CD4-positive, alpha-beta T cell treated with Interleukin-6 at 100 ng/mL for 8 hours (primary cell): ENCODE measurements around the gene CACNA1C.

Source experiments
- DNase-seq: peaks from one replicate; pipeline ENCODE4 v3.0.0-alpha.2; 2020; ENCODE audit warnings: mixed read lengths, low spot score

Gene CACNA1C

DNA sequence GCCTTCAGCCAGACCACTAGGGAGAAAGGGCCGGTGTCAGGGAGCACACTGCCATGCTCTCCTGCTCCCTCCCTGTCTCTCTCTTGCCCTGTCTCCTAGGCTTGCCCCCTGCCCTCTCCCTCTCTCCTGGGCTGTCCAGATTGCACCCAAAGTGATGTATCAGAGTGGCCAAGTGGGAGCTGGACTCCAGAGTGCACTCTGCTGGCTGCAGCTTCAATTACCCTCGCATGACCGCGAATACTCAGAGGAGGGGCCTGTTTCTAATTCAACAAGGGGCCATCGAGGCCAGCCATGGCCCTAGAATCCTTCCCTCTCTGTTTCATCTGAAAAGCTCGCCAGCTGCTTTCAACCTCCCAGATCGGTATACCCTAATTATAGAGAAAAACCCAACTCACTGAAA, 535.6 kb downstream of the CACNA1C start:
- DNase-seq, result no peak

DNA sequence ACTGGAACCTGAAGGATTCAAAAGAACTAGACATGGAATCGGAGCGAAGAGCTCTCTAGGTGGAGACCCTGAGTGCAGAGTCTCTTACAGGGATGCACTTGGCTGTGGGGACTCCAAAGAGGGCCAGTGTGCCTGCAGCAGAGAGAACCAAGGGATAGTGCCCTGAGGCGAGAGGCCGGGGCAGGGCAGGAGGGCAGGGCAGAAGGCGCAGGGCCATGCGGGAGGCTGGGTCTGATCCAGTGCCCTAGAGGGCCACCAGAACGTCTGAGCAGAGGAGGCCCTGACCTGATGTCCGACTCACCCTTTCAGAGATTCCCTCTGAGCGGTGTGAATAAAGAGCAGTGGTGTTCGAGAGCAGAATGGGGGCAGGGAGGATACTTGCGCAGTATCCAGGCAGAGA, 536.6 kb downstream of the CACNA1C start:
- no peak for DNase-seq

DNA sequence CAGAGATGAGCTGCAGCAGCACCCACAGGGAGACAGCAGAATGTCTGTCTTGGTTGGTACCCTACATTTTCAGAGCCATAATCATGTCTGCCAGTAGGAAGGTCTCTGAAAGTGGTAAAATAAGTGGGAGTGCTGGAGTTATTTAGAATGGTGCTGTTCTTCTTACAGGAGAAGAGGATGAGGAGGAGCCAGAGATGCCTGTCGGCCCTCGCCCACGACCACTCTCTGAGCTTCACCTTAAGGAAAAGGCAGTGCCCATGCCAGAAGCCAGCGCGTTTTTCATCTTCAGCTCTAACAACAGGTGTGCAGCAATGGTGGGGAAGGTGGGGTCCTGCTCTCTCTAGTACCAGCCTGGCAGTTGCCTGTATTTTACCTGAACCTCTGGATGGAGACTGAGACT, 540.3 kb downstream of the CACNA1C start:
- no peak for DNase-seq

DNA sequence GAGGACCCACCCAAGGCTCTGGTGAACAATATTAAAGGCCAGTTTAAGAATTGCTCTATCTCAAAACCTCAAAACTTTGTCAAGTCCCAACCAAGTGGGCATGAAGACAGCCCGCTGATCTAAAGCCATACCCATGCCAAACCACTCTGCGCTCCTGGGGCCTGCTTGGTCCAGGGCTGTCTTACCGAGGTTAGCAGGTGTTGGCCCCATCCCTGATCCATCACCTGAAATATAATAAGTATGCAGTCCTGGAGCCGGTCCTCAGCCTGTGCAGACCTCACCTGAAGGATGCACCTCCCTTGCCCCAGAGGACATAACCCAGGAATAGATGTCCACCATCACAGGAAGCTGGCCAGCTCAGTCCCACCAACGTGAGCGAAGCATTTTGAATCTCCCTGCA, 543.7 kb downstream of the CACNA1C start:
- no peak for DNase-seq

DNA sequence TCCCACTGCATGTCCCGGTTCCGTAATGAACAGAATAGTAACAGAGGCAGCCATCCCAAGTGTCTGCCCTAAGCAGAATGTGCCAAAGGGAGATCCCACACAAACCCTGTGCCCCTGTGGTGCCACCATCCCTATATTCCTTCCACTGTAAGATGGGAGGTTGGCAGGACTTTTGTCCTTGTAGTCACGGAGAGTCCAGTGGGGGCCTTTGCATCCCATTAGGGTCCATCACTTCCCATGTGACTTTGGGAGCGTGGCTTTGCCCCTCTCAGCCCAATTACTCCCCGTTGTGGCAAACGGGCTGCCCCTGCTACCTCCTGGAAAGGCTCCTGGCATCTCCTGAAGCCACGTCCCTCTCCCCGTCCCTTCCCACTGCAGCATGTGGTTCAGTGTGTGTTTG, 552.5 kb downstream of the CACNA1C start:
- no peak for DNase-seq

DNA sequence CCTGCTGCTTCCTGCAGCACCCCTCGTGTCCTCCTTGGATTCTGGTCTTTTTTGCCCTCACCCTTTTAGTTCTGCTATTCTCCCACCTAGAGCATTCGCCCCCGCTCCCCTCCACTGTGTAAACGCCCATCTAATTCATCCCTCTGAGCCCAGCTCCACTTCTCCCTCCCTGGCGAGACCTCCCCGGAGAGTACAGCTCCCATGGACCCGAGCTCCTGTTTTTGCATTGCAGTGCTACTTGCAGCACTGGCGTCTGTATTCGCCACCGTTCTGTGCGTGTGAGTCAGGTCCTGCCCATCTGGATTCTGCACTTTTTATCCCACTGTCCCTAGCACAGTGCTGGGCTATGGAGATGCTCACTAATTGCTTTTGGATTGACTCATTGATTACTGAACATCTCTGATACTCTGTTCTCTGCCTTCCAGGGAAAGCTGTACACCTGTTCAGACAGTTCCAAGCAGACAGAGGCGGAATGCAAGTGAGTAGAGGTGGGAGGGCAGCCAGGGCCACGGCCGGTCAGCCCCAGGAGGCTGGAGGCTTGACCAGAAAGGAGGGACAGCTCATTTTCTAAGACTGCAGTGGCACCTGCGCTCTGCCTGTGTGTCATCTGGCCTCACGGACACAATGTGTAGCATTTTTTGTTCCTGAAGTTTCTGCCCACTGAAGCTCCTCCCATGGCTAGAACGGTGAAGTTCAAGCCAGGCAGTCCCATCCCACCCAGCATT, 553.6 kb downstream of the CACNA1C start:
- DNase-seq, result no peak

DNA sequence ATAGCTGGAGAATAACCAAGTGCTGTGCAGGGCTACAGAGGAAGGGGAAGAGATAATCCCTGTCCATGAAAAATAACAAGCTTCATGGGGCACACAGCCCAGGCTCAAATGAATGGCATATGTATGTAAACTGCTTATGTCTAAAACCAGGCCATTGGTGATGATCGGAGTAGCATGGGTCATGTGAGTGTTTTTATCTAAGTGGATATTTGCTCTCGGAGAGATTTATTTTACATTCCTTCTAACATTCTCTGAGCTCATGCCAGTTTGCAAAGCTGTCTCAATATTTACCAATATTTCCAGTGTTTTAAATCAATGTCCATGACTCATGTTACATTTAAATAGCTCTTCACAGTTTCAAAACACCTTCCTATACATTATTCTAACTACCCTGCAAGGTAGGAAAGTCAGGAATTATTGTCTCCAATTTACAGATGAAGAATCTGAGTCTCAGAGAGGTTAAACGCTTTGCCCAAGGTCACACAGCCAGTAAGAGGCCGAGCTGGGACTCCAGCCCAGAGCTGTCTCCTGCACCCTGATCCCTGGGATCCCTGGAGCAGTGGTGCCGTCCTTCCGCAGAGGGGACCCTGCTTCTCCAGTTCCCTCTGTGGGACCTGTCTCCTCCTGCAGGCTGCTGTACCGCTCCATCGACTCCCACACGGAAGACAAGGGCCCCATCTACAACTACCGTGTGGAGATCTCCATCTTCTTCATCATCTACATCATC, 555.3 kb downstream of the CACNA1C start:
- no peak for DNase-seq

DNA sequence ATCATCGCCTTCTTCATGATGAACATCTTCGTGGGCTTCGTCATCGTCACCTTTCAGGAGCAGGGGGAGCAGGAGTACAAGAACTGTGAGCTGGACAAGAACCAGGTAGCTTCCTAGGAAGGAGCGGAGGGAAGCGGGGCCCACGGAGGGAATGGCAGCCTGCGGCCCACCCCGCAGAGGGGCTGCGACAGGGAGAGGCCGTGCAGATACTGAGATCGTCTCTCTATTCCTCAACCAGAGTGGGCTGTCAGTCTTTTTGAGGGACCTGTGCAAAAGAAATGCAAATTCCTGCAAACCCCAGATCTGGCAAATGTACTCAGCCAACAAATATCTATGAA, 555.8 kb downstream of the CACNA1C start:
- no peak for DNase-seq

DNA sequence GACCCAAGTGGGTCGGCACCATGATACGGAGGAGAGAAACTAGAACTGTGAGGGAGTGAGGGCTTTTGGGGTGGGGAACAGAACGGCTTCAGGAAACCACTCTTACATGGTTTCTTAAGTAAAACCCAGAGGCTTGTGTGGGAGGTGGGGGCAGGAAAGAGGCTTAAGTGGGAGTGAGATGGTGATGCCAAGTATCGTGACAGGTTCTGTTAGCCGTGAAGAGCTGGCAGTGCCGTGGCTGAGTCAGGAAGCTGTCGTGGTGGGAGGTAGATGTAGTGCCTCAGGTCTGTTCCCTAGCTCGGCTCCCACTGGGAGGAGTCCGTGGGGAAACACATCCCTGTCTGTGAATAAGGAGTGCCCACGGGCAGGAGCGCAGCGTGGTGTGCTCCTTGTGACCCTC, 556.2 kb downstream of the CACNA1C start:
- DNase-seq, result no peak

DNA sequence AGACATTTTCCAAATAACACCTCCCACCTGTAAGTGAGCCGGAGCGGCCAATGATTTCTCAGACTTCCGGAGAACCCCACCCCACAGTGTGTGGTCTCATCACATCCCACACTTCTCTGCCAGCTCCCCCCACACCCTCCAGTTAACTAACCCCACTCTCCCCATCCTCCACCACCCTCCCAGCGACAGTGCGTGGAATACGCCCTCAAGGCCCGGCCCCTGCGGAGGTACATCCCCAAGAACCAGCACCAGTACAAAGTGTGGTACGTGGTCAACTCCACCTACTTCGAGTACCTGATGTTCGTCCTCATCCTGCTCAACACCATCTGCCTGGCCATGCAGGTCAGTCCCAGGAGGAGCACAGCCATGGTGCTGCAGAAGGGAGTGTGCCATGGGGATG, 557.6 kb downstream of the CACNA1C start:
- DNase-seq, result no peak

DNA sequence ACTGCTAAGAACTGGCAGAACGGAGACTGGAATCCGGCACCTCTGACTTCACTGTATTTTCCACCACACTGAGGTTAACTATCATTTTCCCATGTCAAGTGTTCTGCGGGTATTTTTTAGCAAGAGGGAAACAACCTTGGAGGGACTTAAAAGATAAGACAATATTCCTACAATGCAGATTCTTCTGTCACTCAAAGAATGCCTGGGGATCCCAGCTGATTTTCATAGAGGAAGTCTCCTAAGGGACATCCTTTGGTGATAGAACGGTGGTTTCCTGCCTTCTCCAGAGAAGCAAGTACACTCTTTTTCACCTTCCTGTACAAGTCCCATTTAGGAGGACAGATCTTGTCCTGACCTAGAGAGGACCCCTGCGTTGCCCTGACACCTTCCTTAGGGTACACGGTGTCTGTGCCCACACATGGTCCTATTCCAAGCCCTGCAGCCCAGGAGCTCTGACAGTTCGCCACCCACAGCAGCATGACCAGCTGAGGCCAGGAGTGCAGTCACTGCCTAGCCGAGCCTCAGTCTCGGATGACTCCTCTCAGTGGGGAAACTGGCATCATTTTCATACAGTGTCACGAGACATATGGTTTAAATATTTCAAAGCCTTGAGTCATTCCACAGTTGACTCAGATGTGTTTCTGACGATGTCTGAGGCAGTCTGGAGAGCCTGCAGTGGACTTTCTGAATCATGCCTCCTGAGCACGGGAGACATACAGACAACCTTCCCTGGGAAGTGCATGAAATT, 560.7 kb downstream of the CACNA1C start:
- DNase-seq, result no peak

DNA sequence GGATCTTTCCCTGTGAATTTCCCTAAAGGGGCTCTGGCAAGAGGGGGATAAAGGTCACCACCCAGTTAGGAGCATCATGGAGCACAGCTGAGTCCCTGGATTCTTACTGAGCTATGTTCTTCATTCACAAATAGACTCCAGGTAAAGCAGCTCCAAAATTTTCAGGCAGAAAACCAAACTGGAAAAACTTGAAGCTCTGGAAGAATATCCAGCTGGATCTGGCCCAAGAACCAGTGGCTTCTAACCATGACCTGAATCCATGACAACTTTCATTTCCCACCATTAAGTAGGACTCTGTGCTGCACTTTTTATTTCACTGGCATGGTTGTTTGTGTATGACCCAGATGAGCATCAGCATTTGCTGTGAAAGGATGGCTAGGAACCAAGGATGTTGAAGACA, 561.6 kb downstream of the CACNA1C start:
- DNase-seq, result no peak

DNA sequence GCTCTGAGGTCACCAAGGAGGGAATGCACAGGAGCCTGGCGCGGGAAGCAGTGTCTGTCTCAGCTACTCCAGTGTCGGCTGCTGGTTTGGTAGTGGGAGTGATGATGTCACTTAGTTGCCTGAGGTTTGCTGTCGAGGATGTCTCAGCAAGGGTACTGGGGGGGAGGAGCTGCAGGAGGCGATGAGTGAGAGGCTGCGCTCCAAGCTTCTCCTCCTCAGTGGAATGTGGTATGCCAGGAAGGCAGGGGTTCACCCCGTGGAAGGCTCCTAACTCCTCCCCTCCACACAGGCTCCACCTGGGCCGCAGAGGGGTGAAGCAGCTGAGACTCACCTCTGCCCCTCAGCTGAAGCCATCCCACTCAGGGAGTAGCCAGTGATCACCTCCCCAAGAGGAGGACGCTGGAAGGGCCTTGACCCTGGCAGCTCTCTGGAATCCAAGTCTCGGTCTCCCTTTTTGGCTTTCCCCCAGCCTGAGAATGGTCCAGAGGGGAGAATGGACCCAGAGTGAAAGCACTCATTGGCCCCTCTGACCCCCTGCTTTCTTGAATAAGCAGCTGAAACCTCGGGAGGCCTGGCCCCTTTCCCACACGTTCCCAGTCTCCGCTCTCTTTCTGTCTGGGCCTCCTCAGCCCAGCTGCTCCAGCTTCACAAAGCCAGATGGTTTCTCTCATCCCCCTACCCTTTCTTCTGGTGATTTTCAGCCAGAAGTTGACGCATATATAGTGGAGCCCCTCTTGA, 563.0 kb downstream of the CACNA1C start:
- no peak for DNase-seq

DNA sequence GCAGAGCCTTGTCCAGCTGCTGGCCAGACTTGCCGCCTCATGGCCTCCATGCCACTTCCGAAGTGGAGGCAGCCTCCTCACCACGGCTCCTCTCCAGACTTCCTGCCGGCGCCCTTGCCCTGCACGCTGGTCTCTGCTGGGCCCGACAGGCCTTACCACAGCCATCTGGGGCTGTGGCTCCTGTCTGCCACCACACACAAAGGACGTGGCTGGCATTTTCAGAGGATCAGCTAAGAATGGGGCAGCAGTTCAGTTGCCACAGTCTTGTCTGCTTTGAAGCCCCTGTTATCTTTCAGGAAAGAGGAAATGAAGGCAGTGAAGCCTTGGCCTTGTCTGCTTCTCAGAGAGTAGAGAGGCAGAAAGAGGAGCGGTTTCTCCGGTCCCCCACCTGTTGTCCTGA, 564.0 kb downstream of the CACNA1C start:
- no peak for DNase-seq

DNA sequence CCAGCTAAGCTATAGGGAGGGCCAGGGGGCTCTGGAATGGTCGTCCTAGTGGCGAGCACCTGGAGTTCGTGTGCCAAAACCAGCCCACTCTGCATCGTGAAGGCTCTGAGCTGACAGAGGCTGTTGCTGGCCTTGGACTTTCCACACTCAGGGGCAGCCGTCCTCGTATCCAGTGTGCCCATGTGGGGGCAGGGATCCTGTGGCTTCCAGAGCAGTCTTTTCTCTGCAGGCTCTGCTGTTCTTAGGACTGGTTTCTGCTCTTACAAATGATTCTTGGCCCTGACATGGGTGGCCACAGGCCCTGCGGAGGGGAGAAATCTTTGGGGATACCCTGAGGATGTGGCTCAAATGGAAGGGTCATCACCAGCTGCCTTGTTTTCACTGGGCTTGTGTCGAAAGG, 564.6 kb downstream of the CACNA1C start:
- DNase-seq, result no peak

DNA sequence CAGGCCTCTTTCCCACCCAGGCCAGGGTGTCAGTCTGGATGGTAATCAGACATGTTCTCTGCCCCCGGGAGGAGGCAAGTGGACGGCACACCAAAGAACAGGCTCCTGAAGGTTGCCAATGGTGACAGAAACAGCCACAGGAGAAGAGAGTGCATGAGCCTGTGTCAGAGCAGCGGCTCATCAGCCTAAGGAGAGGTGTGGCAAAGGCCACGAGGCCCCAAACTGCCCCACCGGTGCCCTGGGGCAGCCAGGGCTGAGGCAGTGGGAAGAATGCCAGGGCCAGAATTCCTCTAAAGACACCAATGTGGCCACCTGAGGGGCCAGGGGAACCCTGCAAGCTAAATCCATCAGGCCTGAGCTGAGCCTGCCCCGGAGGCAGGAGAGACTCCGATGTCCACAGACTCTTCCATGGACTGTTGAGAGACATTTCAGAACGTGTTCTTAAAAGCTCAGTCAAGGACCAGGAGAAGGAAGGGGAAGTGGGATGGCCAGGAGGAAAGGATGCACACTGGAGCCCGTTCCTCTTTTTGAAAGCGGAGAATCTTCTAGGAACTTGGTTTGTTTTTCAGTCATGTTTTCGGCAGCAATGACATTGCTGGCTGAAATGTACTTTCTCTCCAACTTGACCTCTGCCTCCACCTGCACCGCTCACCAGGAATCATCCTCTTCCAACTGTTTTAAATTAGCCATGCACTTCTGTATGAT, 565.7 kb downstream of the CACNA1C start:
- DNase-seq, result no peak

DNA sequence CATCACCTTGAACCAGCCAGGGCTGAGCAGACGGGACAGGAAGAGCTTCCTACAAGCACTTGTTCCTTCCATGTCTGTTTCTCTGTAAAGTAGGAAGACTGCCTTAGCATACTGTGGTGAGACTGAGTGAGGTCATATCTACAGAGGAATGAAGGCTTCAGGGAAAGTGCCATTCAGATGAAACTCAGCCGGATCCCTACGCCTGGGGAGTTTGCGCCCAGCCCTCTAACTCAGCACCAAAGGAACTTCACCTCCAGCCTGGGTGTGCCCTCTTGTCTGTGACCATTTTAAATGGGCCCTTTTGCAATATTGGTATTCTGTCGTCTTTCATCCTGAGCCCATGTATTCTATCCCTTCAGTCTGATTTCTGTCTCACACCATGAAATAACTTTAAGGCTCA, 566.3 kb downstream of the CACNA1C start:
- no peak for DNase-seq

DNA sequence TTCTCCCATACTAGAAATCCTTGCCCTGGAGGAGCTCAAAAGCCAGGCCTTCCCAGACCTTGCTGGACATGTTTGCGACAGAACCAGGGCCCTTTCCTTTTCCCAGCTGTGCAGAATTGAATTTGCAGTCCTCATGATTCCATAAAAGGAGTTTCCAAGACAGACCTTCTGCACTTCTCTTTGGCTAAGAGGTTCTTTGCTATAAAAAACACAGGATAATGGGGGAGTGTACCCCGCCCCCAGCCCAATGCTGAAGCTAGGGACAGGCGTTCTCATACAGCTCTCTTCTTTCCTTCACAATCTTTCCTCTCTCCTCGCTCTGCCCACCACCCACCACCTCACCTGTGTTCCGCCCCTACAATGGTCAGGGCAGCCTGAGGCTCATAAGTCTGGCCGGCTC, 569.7 kb downstream of the CACNA1C start:
- DNase-seq, result no peak

DNA sequence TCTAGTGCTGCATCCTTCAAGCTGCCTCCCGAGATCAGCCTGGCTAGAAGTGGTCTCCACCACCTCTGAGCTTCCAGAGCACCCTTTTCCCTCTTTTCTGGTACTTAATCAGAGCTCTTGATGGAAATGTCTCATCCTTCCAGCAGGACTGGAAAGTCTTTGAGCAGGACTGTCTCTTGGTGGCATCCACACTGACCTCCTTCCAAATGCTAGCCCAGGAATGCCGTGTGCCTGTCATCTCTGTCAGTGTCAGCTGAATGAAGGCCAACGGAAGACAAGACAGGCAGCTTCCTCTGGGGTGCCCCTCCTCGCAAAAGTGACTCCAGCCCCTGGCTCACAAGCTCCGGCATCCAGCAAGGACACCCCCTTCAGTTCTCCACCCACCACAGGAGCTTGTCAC, 570.7 kb downstream of the CACNA1C start:
- no peak for DNase-seq

DNA sequence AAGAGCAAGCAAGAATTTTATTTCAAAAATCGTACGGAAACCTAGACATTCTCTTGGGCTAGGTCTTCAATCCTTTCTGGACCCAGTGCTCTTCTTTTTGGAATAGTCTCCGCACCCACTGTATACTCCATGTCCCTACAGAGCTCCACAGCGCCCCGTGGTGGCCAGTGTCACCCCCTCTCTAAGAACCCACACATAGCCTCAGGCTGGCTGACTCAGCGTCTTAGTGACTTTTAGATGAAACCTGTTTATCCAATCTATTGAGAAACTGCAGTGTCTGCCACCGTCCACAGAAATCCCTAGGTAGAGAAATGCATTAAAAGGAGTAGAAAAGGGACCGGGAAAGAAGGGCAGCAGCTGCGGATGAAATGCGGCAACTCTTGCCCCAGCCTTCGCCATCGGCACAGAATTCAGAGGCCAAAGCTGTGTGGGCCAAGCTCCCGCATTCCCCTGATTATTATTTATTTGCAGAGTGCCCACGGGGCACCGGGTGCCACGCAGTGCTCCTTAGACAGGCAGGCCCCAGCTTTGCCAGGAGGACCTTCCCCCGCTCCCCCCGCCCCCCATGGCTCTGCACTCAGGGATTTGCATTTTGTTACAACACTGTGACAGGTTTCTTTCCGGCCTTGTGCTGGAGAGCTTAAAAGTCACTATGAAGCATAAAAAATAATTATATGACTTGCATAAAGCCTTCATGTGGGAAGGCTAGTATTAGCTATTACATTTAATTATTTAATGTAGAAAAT, 571.9 kb downstream of the CACNA1C start:
- DNase-seq, result no peak

DNA sequence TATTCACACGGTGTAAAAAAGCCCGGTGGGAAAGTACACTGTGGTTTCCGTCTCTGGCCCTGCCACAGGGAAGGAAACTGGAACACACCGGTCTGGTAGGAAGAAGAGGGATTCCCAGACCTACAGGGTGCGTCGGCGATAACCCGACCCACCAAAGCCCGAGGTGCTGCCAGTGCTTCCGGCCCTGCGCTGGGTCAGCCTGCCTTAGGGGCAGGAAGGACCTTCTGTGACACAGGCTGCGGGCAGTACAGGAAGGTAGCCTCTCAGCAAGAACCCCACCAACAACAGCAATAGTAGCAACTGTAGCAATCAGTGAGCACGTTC, 572.5 kb downstream of the CACNA1C start:
- DNase-seq, result no peak
